Measurements from ENCODE around the gene PAX5.

PAX5 gene

DNA sequence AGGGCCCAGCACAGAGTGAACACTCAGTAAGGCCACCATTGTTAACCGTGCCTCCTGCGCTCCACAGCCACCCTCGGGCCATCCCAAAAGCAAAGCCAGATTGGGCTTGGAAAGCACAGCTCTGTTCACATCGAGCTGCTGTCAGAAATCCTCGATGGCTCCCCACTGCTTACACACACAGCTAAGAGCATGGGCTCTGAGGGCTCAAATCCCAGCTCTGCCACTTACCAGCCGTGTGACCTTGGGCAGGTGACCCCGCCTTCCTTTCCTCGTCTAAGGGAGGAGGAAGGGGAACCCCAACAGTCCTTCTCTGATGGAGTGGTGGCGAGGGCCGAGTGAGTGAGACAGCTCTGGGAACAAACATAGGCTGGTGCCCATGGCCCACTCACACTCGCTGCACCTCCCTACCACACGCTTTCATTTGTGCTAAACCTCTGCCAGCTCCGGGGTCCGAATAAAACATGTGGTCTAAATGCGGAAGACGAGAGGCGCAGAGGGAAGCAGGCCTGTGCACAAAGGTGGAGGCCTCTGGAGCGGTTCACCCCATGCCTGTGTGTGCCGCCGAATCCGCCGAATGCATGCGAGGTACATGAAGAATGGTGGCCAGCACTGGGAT, 139.3 kb downstream of the PAX5 start:
- no peaks in the 10 kb centered on the region for H3K4me1 ChIP-seq (ENCODE audit: insufficient read depth, low read length)
- H3K4me3 ChIP-seq (ENCODE audit: low read depth in 1 of 2, low read length in 2 of 2) = no peak overlapping the region

DNA sequence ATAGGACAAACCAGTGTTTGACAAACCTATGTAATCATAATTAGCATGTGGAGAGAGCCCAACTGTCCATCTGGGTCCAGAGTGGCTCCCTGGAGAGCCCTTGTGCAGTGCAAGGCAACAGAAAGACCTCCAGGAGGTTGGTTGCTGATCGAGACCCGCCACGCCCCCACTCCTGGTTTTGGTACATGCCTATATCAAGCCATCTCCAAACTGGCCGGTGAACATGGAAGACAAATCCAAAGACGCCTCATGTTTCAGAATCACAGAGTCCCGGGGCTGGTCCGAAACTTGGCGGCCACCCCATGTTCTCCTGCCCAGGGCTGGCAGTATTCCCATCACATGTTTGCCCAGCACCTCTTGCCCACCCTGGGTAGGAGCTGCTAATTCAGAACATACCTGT, 140.2 kb downstream of the PAX5 start:
- H3K4me3 ChIP-seq (ENCODE audit: low read depth in 1 of 2, low read length in 2 of 2) = no peak overlapping the region
- no peak overlapping the region for H3K9ac ChIP-seq (ENCODE audit: low read length)
- no peaks in the 10 kb centered on the region for H3K36me3 ChIP-seq (ENCODE audit: insufficient read depth, low read length)

More for the DNA sequence above, 139.3 kb downstream of the PAX5 start:
- H3K9me3 ChIP-seq (ENCODE audit: low read length) = no peaks in the 10 kb centered on the region
- no peak overlapping the region for H3K9ac ChIP-seq (ENCODE audit: low read length)
- H3K27me3 ChIP-seq (ENCODE audit: control insufficient read depth in 1 of 2, insufficient read depth in 2 of 2, low read length in 2 of 2) = peaks cover 0 to 4% of the 10 kb centered on the region in 2 donors
- no peaks in the 10 kb centered on the region for H3K36me3 ChIP-seq (ENCODE audit: insufficient read depth, low read length)
- H3K27ac ChIP-seq (ENCODE audit: low read depth, low read length) = no peak overlapping the region

DNA sequence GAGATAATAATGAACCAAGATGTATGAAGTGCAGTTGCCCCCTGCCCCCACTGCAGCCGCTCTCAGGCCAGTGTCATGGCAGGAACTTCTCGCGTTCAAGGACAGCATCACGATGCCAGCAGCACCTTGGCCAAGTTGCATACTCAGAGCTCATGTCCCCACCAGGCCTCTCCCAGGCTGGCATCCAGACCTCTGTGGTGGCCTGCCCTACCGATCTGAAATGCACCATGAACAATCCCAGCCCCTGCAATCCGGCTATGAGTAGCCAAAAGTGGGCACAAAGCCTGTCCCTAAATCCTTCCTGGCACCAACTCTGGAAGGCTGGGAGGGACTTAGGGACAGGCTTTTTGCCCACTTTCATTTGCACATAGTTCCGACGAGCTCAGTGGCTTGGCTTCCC, 140.9 kb downstream of the PAX5 start:
- Histone ChIP-seq H3K4me1 (ENCODE audit: insufficient read depth, low read length) (no peaks in the 10 kb centered on the region), H3K9ac (ENCODE audit: low read length) (no peak overlapping the region), H3K4me3 (ENCODE audit: low read depth in 1 of 2, low read length in 2 of 2) (no peak overlapping the region), H3K36me3 (ENCODE audit: insufficient read depth, low read length) (no peaks in the 10 kb centered on the region), H3K27ac (ENCODE audit: low read depth, low read length) (no peak overlapping the region), H3K27me3 (ENCODE audit: control insufficient read depth in 1 of 2, insufficient read depth in 2 of 2, low read length in 2 of 2) (peaks cover 0 to 4% of the 10 kb centered on the region in 2 donors), H3K9me3 (ENCODE audit: low read length) (no peaks in the 10 kb centered on the region)

More for the DNA sequence above, 140.2 kb downstream of the PAX5 start:
- peaks cover 0 to 4% of the 10 kb centered on the region in 2 donors for H3K27me3 ChIP-seq (ENCODE audit: control insufficient read depth in 1 of 2, insufficient read depth in 2 of 2, low read length in 2 of 2)
- no peak overlapping the region for H3K27ac ChIP-seq (ENCODE audit: low read depth, low read length)
- no peaks in the 10 kb centered on the region for H3K9me3 ChIP-seq (ENCODE audit: low read length)
- no peaks in the 10 kb centered on the region for H3K4me1 ChIP-seq (ENCODE audit: insufficient read depth, low read length)

DNA sequence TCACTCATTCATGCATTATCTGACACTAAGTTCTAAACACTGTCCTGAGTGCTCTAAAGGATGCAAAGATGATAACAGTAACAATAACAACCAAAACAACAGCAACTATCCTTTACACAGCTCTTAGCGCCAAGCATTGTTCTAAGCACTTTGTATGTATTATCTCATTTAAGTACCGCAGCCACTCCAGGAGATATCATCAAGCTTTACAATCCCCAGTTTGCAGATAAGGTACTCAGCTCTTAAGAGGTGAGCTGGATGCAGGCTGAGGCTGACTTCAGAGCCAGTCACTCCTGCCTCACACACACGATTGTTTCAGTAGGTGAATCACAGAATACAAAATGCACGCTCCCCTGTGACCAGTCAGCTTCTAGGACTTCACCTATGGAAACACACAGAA, 141.8 kb downstream of the PAX5 start:
- Histone ChIP-seq H3K27me3 (ENCODE audit: control insufficient read depth in 1 of 2, insufficient read depth in 2 of 2, low read length in 2 of 2) (peaks cover 0 to 4% of the 10 kb centered on the region in 2 donors), H3K36me3 (ENCODE audit: insufficient read depth, low read length) (no peaks in the 10 kb centered on the region), H3K4me1 (ENCODE audit: insufficient read depth, low read length) (no peaks in the 10 kb centered on the region), H3K27ac (ENCODE audit: low read depth, low read length) (no peak overlapping the region), H3K9me3 (ENCODE audit: low read length) (no peaks in the 10 kb centered on the region), H3K4me3 (ENCODE audit: low read depth in 1 of 2, low read length in 2 of 2) (no peak overlapping the region), H3K9ac (ENCODE audit: low read length) (no peak overlapping the region)

DNA sequence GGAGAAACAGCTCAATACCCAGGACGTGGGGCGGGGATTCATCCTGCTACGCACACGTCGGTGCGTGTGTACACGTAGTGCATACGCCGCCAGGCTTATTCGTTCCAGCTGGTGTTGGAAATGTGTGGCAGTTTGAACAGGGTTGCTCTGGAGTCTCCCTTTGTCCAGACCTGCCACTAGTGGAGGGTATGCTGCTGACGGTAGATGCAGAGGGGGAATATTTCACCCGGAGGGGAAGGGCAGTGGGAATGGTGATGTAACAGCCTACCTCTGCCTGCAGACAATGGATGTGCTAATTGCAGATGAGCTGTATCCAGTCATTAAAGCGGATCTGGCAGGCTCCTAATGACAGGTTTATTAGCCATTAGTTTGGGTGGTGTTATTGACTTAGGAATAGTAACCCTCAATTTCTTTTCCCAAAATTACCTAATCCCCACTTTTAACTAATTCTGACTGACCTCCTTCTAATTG, 142.7 kb downstream of the PAX5 start:
- Histone ChIP-seq H3K9me3 (ENCODE audit: low read length) (no peaks in the 10 kb centered on the region), H3K4me1 (ENCODE audit: insufficient read depth, low read length) (no peaks in the 10 kb centered on the region), H3K27ac (ENCODE audit: low read depth, low read length) (no peak overlapping the region), H3K9ac (ENCODE audit: low read length) (no peak overlapping the region), H3K27me3 (ENCODE audit: control insufficient read depth in 1 of 2, insufficient read depth in 2 of 2, low read length in 2 of 2) (peaks cover 0 to under 1% of the 10 kb centered on the region in 2 donors), H3K4me3 (ENCODE audit: low read depth in 1 of 2, low read length in 2 of 2) (no peak overlapping the region), H3K36me3 (ENCODE audit: insufficient read depth, low read length) (no peaks in the 10 kb centered on the region)

DNA sequence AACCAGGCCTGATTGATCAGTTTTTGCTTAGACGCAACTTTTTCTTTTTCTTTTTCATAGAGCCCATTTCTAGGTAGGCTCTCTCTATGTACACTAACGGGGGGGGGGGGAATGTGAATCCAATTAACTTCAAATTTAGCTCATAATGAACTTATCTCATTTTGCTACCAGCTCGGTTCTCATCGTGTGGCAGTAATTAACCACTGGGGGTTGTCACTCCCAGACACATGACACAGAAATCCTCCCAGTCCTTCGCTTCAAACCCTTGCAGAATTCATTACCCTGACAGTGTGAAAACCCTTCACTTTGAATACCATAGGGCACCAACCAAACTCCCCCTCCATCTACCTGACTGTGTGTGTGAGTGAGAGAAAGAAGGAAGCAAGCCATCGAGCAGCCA, 144.2 kb downstream of the PAX5 start:
- H3K27me3 ChIP-seq (ENCODE audit: control insufficient read depth in 1 of 2, insufficient read depth in 2 of 2, low read length in 2 of 2) = no peaks in the 10 kb centered on the region
- no peaks in the 10 kb centered on the region for H3K36me3 ChIP-seq (ENCODE audit: insufficient read depth, low read length)
- H3K27ac ChIP-seq (ENCODE audit: low read depth, low read length) = no peak overlapping the region
- H3K4me3 ChIP-seq (ENCODE audit: low read depth in 1 of 2, low read length in 2 of 2) = no peak overlapping the region
- H3K9me3 ChIP-seq (ENCODE audit: low read length) = no peaks in the 10 kb centered on the region
- H3K9ac ChIP-seq (ENCODE audit: low read length) = no peak overlapping the region
- H3K4me1 ChIP-seq (ENCODE audit: insufficient read depth, low read length) = no peaks in the 10 kb centered on the region

DNA sequence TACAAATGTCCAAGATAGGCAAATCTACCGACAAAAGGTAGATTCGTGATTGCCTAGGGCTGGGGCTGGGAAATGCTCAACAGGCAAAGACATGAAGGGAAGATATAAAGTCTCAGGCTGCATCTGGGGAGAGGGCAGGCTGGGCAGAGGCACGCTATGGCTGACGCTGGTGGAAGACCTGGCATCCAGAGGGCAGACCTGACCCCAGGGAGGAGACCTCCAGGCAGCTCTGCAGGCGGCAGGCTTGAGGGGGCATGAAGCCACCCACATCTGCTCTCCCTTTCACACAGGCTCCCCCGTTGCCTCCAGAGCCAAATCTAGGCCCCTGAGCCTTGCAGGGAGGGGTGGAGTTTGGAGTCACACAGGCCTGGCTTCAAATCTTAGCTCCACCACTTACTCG, 145.5 kb downstream of the PAX5 start:
- H3K27ac ChIP-seq (ENCODE audit: low read depth, low read length) = no peak overlapping the region
- H3K9me3 ChIP-seq (ENCODE audit: low read length) = no peaks in the 10 kb centered on the region

DNA sequence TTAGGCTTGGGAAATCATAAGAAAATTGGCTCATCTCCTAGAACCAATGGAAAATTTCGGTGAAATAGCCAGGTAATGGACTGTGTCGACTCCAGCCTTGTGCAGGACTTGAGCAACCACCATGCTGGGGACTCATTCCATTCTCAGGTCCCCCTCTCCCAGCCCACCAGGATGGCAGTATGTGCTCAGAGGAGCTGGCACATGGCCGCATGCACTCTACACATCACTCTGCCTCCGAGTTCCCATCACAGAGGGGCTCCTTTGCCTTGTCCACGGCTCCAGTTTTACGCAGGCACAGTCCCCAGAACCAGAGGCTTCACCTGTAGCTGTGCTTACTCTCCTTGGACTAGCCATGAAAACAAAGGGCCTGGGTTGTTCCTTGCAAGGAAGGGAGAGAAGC, 149.3 kb downstream of the PAX5 start:
- no peak overlapping the region for H3K4me3 ChIP-seq (ENCODE audit: low read depth in 1 of 2, low read length in 2 of 2)

More for the DNA sequence above, 145.5 kb downstream of the PAX5 start:
- H3K36me3 ChIP-seq (ENCODE audit: insufficient read depth, low read length) = no peaks in the 10 kb centered on the region
- H3K27me3 ChIP-seq (ENCODE audit: control insufficient read depth in 1 of 2, insufficient read depth in 2 of 2, low read length in 2 of 2) = no peaks in the 10 kb centered on the region
- H3K9ac ChIP-seq (ENCODE audit: low read length) = no peak overlapping the region
- H3K4me3 ChIP-seq (ENCODE audit: low read depth in 1 of 2, low read length in 2 of 2) = no peak overlapping the region
- no peaks in the 10 kb centered on the region for H3K4me1 ChIP-seq (ENCODE audit: insufficient read depth, low read length)

DNA sequence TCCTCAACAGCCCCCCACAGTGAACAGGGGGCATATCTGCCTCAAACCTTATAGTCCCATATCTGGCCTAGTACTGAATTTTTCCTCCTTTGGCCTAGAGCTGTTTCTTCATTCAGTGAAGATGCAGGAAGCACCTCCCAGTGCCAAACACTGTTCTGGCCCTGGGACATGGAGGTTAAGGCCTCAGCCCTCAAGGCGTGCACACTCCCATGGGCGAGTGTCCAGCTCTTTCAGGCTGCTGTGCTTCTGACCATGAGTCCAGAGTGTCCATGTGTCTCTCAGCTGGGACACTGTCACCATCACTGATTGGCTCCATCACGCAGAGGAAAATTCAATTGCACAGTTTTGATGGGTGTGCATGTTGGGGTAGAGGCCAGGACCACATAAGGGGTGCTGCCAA, 151.5 kb downstream of the PAX5 start:
- Histone ChIP-seq H3K9ac (ENCODE audit: low read length) (no peak overlapping the region), H3K27ac (ENCODE audit: low read depth, low read length) (no peak overlapping the region), H3K9me3 (ENCODE audit: low read length) (no peaks in the 10 kb centered on the region), H3K27me3 (ENCODE audit: control insufficient read depth in 1 of 2, insufficient read depth in 2 of 2, low read length in 2 of 2) (no peaks in the 10 kb centered on the region), H3K4me1 (ENCODE audit: insufficient read depth, low read length) (no peaks in the 10 kb centered on the region), H3K4me3 (ENCODE audit: low read depth in 1 of 2, low read length in 2 of 2) (no peak overlapping the region), H3K36me3 (ENCODE audit: insufficient read depth, low read length) (no peaks in the 10 kb centered on the region)

More for the DNA sequence above, 149.3 kb downstream of the PAX5 start:
- no peaks in the 10 kb centered on the region for H3K4me1 ChIP-seq (ENCODE audit: insufficient read depth, low read length)
- H3K27ac ChIP-seq (ENCODE audit: low read depth, low read length) = no peak overlapping the region
- H3K27me3 ChIP-seq (ENCODE audit: control insufficient read depth in 1 of 2, insufficient read depth in 2 of 2, low read length in 2 of 2) = no peaks in the 10 kb centered on the region
- no peak overlapping the region for H3K9ac ChIP-seq (ENCODE audit: low read length)
- no peaks in the 10 kb centered on the region for H3K36me3 ChIP-seq (ENCODE audit: insufficient read depth, low read length)
- no peaks in the 10 kb centered on the region for H3K9me3 ChIP-seq (ENCODE audit: low read length)

DNA sequence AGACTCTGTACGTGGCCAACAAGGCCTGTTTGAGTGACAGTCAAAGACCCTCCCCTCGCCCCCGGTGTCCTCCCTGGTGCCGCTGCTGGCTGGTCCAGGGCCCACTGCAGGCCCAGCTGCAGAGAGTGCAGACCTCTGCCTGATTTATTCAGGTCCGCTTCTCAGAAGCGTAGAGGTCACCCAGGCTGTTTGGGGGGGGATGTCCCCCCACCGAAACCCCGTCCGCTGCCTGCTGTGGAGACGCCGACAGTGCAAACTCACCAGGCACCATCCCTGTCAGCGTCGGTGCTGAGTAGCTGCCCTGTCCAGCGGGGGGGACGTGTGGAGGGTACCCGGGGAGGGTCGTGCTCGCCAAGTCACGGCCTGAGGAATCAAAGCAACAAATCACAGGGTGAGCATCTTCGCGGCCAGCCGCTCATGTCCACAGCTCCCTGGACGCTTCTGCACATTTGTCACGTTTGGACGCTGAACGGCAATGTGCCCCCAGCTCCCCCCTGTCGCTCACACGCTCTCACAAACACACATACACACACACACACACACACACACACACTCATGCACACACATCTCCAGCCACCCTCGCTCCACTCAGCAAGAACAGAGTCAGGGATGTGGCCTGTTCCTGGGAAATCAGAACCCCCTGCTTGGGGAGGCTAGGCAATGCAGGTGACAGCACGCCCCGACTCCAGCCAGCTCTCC, 152.2 kb downstream of the PAX5 start:
- H3K27me3 ChIP-seq (ENCODE audit: control insufficient read depth in 1 of 2, insufficient read depth in 2 of 2, low read length in 2 of 2) = no peaks in the 10 kb centered on the region
- no peaks in the 10 kb centered on the region for H3K36me3 ChIP-seq (ENCODE audit: insufficient read depth, low read length)
- no peaks in the 10 kb centered on the region for H3K4me1 ChIP-seq (ENCODE audit: insufficient read depth, low read length)

DNA sequence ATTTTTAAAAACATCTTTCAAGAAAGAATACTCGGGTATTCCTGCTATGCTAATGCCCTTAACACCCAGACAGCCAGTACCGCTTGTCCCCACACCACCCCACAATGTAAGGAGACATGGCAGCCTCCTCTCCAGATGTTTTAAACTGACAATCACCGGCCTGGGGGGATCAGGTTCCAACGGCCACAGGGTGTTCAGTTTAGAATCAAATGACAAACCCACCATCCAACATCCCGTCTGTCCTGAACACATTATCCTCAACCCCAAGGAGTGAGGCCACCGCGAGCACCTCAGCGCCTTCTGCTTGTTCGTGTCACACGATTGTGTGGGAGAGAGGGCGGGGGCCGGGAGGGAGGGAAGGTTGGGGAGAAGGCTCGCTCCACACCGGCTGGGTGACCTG, 152.8 kb downstream of the PAX5 start:
- no peaks in the 10 kb centered on the region for H3K36me3 ChIP-seq (ENCODE audit: insufficient read depth, low read length)
- H3K27me3 ChIP-seq (ENCODE audit: control insufficient read depth in 1 of 2, insufficient read depth in 2 of 2, low read length in 2 of 2) = no peaks in the 10 kb centered on the region
- H3K4me3 ChIP-seq (ENCODE audit: low read depth in 1 of 2, low read length in 2 of 2) = no peak overlapping the region
- H3K9me3 ChIP-seq (ENCODE audit: low read length) = no peaks in the 10 kb centered on the region
- H3K9ac ChIP-seq (ENCODE audit: low read length) = no peak overlapping the region
- H3K27ac ChIP-seq (ENCODE audit: low read depth, low read length) = no peak overlapping the region
- H3K4me1 ChIP-seq (ENCODE audit: insufficient read depth, low read length) = no peaks in the 10 kb centered on the region

More for the DNA sequence above, 152.2 kb downstream of the PAX5 start:
- Histone ChIP-seq H3K9me3 (ENCODE audit: low read length) (no peaks in the 10 kb centered on the region), H3K4me3 (ENCODE audit: low read depth in 1 of 2, low read length in 2 of 2) (no peak overlapping the region), H3K9ac (ENCODE audit: low read length) (no peak overlapping the region), H3K27ac (ENCODE audit: low read depth, low read length) (no peak overlapping the region)

DNA sequence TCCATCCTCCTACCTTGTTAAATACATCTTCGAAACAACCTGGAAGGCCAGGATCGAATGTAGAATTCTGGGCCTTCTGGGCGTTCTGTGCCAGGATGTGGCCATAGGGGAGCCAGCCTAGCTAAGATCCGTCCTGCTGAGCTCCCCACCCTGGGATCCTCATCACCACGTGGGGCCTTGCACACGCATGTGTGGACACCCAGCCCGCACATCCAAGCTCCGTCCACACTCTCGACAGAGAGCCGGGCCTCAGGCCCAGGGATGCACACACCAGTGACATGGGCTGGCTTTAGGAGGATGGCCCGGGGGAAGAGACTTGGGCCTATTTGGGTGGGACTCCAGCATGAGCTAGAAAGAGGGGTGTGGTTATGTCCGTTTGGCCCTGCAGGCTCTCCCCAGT, 154.0 kb downstream of the PAX5 start:
- Histone ChIP-seq H3K36me3 (ENCODE audit: insufficient read depth, low read length) (no peaks in the 10 kb centered on the region), H3K9me3 (ENCODE audit: low read length) (no peaks in the 10 kb centered on the region), H3K4me3 (ENCODE audit: low read depth in 1 of 2, low read length in 2 of 2) (no peak overlapping the region), H3K27ac (ENCODE audit: low read depth, low read length) (no peak overlapping the region), H3K4me1 (ENCODE audit: insufficient read depth, low read length) (no peaks in the 10 kb centered on the region), H3K9ac (ENCODE audit: low read length) (no peak overlapping the region), H3K27me3 (ENCODE audit: control insufficient read depth in 1 of 2, insufficient read depth in 2 of 2, low read length in 2 of 2) (no peaks in the 10 kb centered on the region)

All from muscle layer of colon (tissue), 2 donors.